ENCODE measurements around the gene LONRF2.

Gene LONRF2

DNA sequence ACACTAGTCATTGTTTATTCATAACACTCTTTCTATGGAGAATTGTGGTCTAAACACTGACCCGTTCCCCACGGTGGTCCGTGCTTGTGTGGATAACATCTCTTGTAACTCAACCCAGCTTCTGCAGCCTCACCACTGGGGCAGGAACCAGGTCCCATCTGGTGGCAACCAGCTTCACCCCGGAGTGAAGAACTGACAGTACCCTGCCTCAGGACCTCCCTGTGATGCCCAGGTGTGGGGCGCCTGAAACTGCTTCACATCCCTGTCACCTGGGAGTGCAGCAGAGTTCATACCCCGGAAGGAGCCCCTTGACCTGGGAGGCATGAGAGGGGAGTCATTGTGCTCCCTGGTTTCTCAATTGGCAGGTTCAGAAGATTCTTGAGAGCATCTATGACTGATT lies 81.1 kb downstream of the LONRF2 start:
- Histone ChIP-seq H3K27ac (no peak overlapping the region), H3K9ac (no peak overlapping the region), H4K20me1 (no peaks in the 10 kb centered on the region), H3K27me3 (no peaks in the 10 kb centered on the region), H3K4me2 (no peak overlapping the region), H3K36me3 (no peaks in the 10 kb centered on the region), H3K4me3 (no peak overlapping the region), H3K9me3 (replicated peaks in 1 of 11) (no peaks in the 10 kb centered on the region), H3K4me1 (peaks cover 37 to 54% (median 42%) of the 10 kb centered on the region in 10 experiments)
- TF ChIP-seq Cebpa-rat (IDR thresholded peaks at IDR 0.05), result no peak

DNA sequence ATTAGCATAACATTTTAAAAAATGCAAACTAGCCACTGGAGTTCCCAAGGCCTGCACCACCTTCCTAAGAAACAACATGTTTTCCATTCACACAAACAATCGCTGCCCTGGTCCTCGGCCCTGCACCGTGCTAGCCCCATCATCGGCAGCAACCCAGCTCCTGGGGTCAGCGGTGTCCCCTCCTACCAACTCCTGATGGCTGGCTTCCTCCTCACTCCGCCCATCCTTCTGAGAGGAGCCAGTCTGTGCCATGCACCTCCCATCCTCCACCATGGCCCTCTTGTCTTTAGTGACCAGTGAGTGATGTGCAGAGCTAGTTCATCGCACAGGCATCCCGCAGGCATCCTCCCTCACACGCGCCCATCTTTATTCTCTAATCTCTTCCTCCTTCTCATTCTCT lies 81.9 kb downstream of the LONRF2 start:
- Histone ChIP-seq H3K27ac (no peak overlapping the region), H3K36me3 (no peaks in the 10 kb centered on the region), H3K27me3 (0 out of 22 replicates have a peak, but pooled peaks cover 0 to 5% (median 0%) of the 10 kb centered on the region in 11 experiments), H3K4me2 (no peak overlapping the region), H3K9ac (no peak overlapping the region), H3K9me3 (replicated peaks in 1 of 11) (no peaks in the 10 kb centered on the region), H3K4me3 (no peak overlapping the region), H3K4me1 (peaks cover 37 to 54% (median 42%) of the 10 kb centered on the region in 10 experiments), H4K20me1 (no peaks in the 10 kb centered on the region)
- TF ChIP-seq Cebpa-rat (IDR thresholded peaks at IDR 0.05), result no peak

DNA sequence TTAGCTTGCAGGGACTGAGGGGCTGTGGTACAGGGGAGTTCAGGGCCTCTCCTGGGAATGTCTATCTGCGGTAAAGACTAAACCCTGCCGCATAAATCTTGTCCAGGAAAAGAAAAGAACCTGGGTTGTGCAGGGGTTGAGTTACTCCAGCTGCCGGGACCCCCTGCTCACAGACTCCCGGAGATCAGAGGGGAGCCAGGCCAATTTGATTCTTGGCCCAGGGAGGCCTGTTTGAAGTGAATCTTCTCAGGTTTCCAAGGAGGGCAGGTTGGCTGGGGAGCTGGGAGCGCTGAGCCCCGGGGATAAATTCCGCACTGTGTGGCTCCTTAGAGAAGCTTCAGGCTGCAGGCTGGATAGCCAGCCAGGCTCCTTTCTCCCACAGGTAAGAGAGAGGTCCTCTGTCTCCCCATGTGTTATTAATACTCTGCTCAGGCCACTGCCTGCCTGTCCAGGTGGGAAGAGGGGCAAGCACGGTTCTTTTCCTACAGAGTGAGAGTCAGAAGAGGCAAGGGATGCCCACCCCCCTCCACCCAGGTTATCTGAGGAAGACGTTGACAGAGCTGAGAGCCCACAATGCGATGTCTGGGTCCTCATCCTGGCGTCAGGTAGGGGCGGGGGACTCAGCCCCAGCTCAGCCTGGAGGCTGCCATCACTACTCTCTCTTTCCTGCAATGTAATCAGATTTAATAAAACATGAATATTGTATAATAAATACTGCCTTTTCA lies 82.7 kb downstream of the LONRF2 start:
- Histone ChIP-seq H3K9me3 (replicated peaks in 1 of 11) (no peaks in the 10 kb centered on the region), H4K20me1 (no peaks in the 10 kb centered on the region), H3K4me1 (peaks cover 38 to 54% (median 42%) of the 10 kb centered on the region in 10 experiments), H3K4me2 (no peak overlapping the region), H3K27me3 (0 out of 22 replicates have a peak, but pooled peaks cover 0 to 5% (median 0%) of the 10 kb centered on the region in 11 experiments), H3K27ac (no peak overlapping the region), H3K4me3 (no peak overlapping the region), H3K9ac (no peak overlapping the region), H3K36me3 (no peaks in the 10 kb centered on the region)
- TF ChIP-seq Cebpa-rat (IDR thresholded peaks at IDR 0.05), result no peak

DNA sequence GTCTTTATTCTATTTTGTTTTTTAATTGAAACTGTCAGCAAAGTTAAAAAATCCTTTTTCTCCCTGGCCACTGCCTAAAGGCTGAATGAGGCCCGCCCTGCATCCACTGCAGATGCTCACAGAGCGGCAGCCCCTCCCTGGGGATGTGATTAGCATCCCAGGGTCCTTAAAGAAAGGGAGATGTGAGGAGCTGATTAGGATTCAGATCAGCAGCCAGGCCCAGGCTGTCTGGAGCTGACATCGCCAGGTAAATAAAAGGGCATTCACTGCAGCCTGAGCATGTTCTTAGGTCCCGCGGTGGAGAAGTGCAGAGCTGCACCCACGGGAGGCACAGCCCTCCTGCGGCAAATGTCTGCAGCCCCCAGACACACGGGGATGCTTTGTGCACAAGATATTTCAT lies 83.8 kb downstream of the LONRF2 start:
- Histone ChIP-seq H3K4me2 (no peak overlapping the region), H3K36me3 (no peaks in the 10 kb centered on the region), H4K20me1 (no peaks in the 10 kb centered on the region), H3K4me3 (no peak overlapping the region), H3K9ac (no peak overlapping the region), H3K27me3 (0 out of 22 replicates have a peak, but pooled peaks cover 0 to 5% (median 0%) of the 10 kb centered on the region in 11 experiments), H3K9me3 (replicated peaks in 1 of 11) (no peaks in the 10 kb centered on the region), H3K27ac (no peak overlapping the region), H3K4me1 (peaks cover 29 to 50% (median 43%) of the 10 kb centered on the region in 10 experiments)
- TF ChIP-seq Cebpa-rat (IDR thresholded peaks at IDR 0.05), result no peak

DNA sequence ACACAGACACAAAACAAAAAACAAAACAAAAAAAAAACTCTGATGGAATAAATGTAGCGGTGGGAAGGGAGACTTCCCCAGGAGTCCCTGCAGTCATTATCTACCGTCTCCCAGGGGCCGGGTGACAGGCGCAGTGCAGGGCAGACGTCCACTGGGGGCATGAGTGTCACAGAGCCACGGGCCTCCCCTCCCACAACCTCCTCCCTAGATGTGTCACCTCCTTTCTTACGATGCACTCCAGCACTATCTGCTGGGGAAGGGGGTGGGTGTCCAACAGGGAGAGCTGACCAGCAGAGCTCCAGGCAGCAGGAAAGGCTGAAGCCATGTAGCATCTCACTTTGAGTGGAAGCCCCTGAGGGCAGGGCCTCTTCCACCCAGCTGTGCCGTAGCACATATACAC lies 84.5 kb downstream of the LONRF2 start:
- H4K20me1 ChIP-seq, result no peaks in the 10 kb centered on the region
- peaks cover 22 to 47% (median 36%) of the 10 kb centered on the region in 10 experiments for H3K4me1 ChIP-seq
- no peak overlapping the region for H3K9ac ChIP-seq
- H3K27me3 ChIP-seq, result 0 out of 22 replicates have a peak, but pooled peaks cover 0 to 5% (median 0%) of the 10 kb centered on the region in 11 experiments
- H3K4me3 ChIP-seq, result no peak overlapping the region
- H3K27ac ChIP-seq, result no peak overlapping the region
- no peaks in the 10 kb centered on the region for H3K9me3 ChIP-seq (replicated peaks in 1 of 11)
- H3K36me3 ChIP-seq, result no peaks in the 10 kb centered on the region
- H3K4me2 ChIP-seq, result peak overlapping the region in 2 of 11 experiments; percentile 23 to 91; a peak in 3 of 22 replicates
- no peak for TF ChIP-seq Cebpa-rat (IDR thresholded peaks at IDR 0.05)

DNA sequence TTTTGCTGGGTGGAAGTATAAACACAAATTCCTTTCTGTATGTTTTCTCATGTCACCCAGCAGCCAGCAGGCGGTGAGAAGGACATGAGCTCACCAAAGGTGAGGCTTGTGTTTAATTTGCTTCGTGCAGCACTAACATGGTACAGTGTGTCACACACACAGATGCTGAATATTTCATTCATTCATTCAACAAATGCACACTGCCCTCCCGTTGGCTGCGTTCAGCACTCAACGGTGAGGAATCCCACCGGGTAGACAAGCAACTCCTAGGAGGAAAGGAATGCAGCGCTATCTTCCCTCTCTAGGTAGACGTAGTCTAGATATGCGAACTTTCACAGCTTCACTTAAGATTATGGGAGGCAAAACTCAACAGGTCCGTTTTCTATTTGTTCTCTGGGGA lies 85.1 kb downstream of the LONRF2 start:
- peak overlapping the region in 7 of 11 experiments; percentile 35 to 92 (median 81); a peak in 10 of 22 replicates for H3K4me2 ChIP-seq
- H3K9me3 ChIP-seq (replicated peaks in 1 of 11), result no peaks in the 10 kb centered on the region
- no peaks in the 10 kb centered on the region for H4K20me1 ChIP-seq
- H3K9ac ChIP-seq, result no peak overlapping the region
- peaks cover 16 to 41% (median 30%) of the 10 kb centered on the region in 10 experiments for H3K4me1 ChIP-seq
- H3K27ac ChIP-seq, result no peak overlapping the region
- no peak for TF ChIP-seq Cebpa-rat (IDR thresholded peaks at IDR 0.05)
- 0 out of 22 replicates have a peak, but pooled peaks cover 0 to 5% (median 0%) of the 10 kb centered on the region in 11 experiments for H3K27me3 ChIP-seq
- H3K36me3 ChIP-seq, result no peaks in the 10 kb centered on the region
- no peak overlapping the region for H3K4me3 ChIP-seq

DNA sequence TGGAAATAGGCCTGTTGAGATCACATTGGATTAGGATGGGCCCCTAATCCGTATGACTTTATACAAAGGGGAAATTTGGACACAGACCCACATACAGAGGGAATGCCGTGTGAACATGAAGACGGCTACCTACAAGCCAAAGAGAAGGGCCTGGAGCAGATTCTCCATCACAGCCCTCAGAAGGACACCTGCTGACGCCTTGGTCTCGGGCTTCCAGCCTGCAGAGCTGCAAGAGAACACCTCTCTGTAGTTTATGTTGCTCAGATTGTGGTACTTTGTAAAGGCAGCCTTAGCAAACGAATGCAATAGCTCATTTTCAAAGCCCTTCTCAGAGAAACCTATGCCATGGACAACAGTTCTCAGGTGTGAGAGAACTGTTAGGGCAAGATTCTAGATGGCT lies 86.1 kb downstream of the LONRF2 start:
- Histone ChIP-seq H3K27ac (peak overlapping the region in 6 of 11 experiments; percentile 42 to 73 (median 66); a peak in 9 of 22 replicates), H3K9ac (peak overlapping the region in 4 of 11 experiments; percentile 42 to 66 (median 47); a peak in 5 of 22 replicates), H3K4me3 (no peak overlapping the region; a peak in 1 of 20 replicates), H4K20me1 (no peaks in the 10 kb centered on the region), H3K9me3 (replicated peaks in 1 of 11) (no peaks in the 10 kb centered on the region), H3K4me2 (peak overlapping the region in 10 of 11 experiments; percentile 52 to 92 (median 80); a peak in 19 of 22 replicates), H3K36me3 (no peaks in the 10 kb centered on the region), H3K4me1 (peaks cover 14 to 40% (median 28%) of the 10 kb centered on the region in 10 experiments), H3K27me3 (0 out of 22 replicates have a peak, but pooled peaks cover 0 to 5% (median 0%) of the 10 kb centered on the region in 11 experiments)
- no peak for TF ChIP-seq Cebpa-rat (IDR thresholded peaks at IDR 0.05)

DNA sequence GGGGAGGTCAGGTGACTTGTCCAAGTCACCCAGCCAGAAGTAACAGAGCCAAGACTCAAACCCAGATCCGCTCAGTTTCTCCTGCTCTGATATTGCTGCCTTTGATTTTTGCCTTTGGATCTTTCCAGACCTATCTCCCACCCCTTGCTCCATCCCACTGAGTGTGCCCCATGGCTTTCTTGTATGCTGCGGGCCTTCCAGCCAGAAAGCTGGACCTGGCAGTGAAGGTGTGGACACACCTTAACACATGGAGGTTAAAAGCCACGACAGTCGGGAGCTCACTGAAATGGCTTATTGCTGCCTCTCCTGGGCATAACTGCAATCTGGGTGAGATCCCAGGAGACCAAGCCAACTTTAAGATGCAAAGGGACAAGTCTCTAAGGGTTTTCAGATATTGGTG lies 86.7 kb downstream of the LONRF2 start:
- Histone ChIP-seq H3K4me3 (peak overlapping the region in 1 of 10 experiments; percentile 3; a peak in 2 of 20 replicates), H3K27me3 (0 out of 22 replicates have a peak, but pooled peaks cover 0 to 5% (median 0%) of the 10 kb centered on the region in 11 experiments)
- no peak for TF ChIP-seq Cebpa-rat (IDR thresholded peaks at IDR 0.05)

DNA sequence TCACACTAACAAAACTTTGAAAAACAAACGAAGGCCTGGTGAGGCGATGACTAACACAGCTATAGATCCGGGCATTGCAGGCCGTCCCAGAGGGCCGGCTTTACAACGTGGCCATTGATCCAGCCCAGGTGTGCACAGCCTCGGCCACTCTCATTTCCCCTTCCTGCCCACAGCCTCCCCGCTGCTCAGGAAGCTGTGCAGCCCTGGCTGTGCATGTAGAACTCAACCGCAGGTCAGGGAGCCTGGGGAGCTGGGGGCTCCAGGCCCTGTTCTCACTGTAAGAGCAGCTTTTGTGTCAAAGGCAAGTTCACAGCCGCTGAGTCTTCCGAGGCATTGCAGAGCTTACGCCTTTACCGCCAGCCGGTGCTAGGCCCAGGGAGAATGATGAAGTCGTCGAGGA lies 87.2 kb downstream of the LONRF2 start:
- Histone ChIP-seq H3K9me3 (replicated peaks in 1 of 11) (no peaks in the 10 kb centered on the region), H3K36me3 (no peaks in the 10 kb centered on the region), H3K27ac (peak overlapping the region in 8 of 11 experiments; percentile 38 to 73 (median 60); a peak in 16 of 22 replicates), H3K9ac (peak overlapping the region in 7 of 11 experiments; percentile 7 to 66 (median 45); a peak in 11 of 22 replicates), H3K4me1 (peaks cover 14 to 40% (median 28%) of the 10 kb centered on the region in 10 experiments), H3K27me3 (0 out of 22 replicates have a peak, but pooled peaks cover 0 to 5% (median 0%) of the 10 kb centered on the region in 11 experiments), H3K4me3 (no peak overlapping the region; a peak in 1 of 20 replicates), H3K4me2 (peak overlapping the region; percentile 52 to 92 (median 80)), H4K20me1 (no peaks in the 10 kb centered on the region)
- TF ChIP-seq Cebpa-rat (IDR thresholded peaks at IDR 0.05), result no peak

More for the DNA sequence above, 86.7 kb downstream of the LONRF2 start:
- Histone ChIP-seq H3K4me1 (peaks cover 14 to 40% (median 28%) of the 10 kb centered on the region in 10 experiments), H3K9ac (peak overlapping the region in 7 of 11 experiments; percentile 7 to 66 (median 45); a peak in 11 of 22 replicates), H4K20me1 (no peaks in the 10 kb centered on the region), H3K27ac (peak overlapping the region in 8 of 11 experiments; percentile 38 to 73 (median 60); a peak in 16 of 22 replicates), H3K36me3 (no peaks in the 10 kb centered on the region), H3K4me2 (peak overlapping the region; percentile 52 to 92 (median 80)), H3K9me3 (replicated peaks in 1 of 11) (no peaks in the 10 kb centered on the region)

Data from BLaER1 treated with 17β-estradiol and CSF1 and Interleukin-3, amounts not matched to agents 10 nM and 100 nM (cell line).